HG03354 (cell line): ENCODE measurements around the gene SLC40A1.
A peak's percentile ranks its signal among the peaks of the same experiment; 100 is the strongest.

Experiments used
- ATAC-seq: cut with Tn5 transposase; IDR thresholded peaks from one replicate; pipeline ENCODE4 v1.9.1; 2021; ENCODE audit warnings: mild to moderate bottlenecking; ENCODE audit not compliant: unreplicated experiment, poor library complexity, severe bottlenecking

The SLC40A1 gene

GRCh38 chr2:189521699-189522434, 58.7 kb downstream of the SLC40A1 start:
- ATAC-seq, result peak; percentile 54

- ATAC-seq, result no peak
Observed at GRCh38 chr2:189519631-189520387, 60.8 kb downstream of the SLC40A1 start.

- no peak for ATAC-seq
Observed at GRCh38 chr2:189517847-189518535, 62.6 kb downstream of the SLC40A1 start.

GRCh38 chr2:189516546-189516945, 64.0 kb downstream of the SLC40A1 start:
- no peak for ATAC-seq

- ATAC-seq, result no peak
Observed at GRCh38 chr2:189515264-189515663, 65.3 kb downstream of the SLC40A1 start.

- ATAC-seq, result no peak
Observed at GRCh38 chr2:189514104-189514503, 66.5 kb downstream of the SLC40A1 start.

- no peak for ATAC-seq
Observed at GRCh38 chr2:189512879-189513278, 67.7 kb downstream of the SLC40A1 start.

GRCh38 chr2:189511960-189512319, 68.6 kb downstream of the SLC40A1 start:
- ATAC-seq, result no peak

- ATAC-seq, result no peak
Observed at GRCh38 chr2:189511210-189511959, 69.2 kb downstream of the SLC40A1 start.
